IPS-18a (cell line): Measurements from ENCODE around the gene CARD8.
"Not testable (repeated sequence)": the region's sequence is repeated elsewhere in the genome, so short reads cannot be mapped to it uniquely, and the experiment has no call there.

ENCODE experiments used
- H3K27ac ChIP-seq: one replicate; pipeline ENCODE4 v1.5.1; 2013; ENCODE audit warnings: low read length
- H3K27me3 ChIP-seq: one replicate; pipeline ENCODE4 v1.6.1; 2013; ENCODE audit warnings: mild to moderate bottlenecking, low read length; ENCODE audit not compliant: control insufficient read depth, insufficient read depth
- H3K36me3 ChIP-seq: one replicate; pipeline ENCODE4 v1.6.1; 2013; ENCODE audit warnings: low read depth, low read length; ENCODE audit not compliant: control insufficient read depth
- H3K4me1 ChIP-seq: one replicate; pipeline ENCODE4 v1.6.1; 2013; ENCODE audit warnings: low read depth, low read length; ENCODE audit not compliant: control insufficient read depth
- H3K4me3 ChIP-seq: one replicate; pipeline ENCODE4 v1.5.1; 2013; ENCODE audit warnings: low read length
- H3K9ac ChIP-seq: one replicate; pipeline ENCODE4 v1.6.1; 2013; ENCODE audit warnings: mild to moderate bottlenecking, low read length, moderate library complexity
- H3K9me3 ChIP-seq: one replicate; pipeline ENCODE4 v1.6.1; 2013; ENCODE audit warnings: low read depth, low read length; ENCODE audit not compliant: control insufficient read depth

CARD8 gene

GRCh38 chr19:48290771-48291488 lies 35.2 kb upstream of the CARD8 start:
- Histone ChIP-seq H3K27me3 (no peaks in the 10 kb centered on the region), H3K9ac (peak overlapping the region; percentile 64), H3K4me1 (peaks cover 5% of the 10 kb centered on the region), H3K27ac (peak overlapping the region; percentile 66), H3K36me3 (peaks cover 15% of the 10 kb centered on the region), H3K4me3 (peak overlapping the region; percentile 60), H3K9me3 (no peaks in the 10 kb centered on the region)

GRCh38 chr19:48290401-48290770 lies 34.7 kb upstream of the CARD8 start:
- no peaks in the 10 kb centered on the region for H3K27me3 ChIP-seq
- peaks cover 5% of the 10 kb centered on the region for H3K4me1 ChIP-seq
- H3K4me3 ChIP-seq = peak overlapping the region; percentile 60
- no peak overlapping the region for H3K27ac ChIP-seq
- H3K36me3 ChIP-seq = peaks cover 20% of the 10 kb centered on the region
- H3K9me3 ChIP-seq = no peaks in the 10 kb centered on the region
- peak overlapping the region; percentile 42 for H3K9ac ChIP-seq

GRCh38 chr19:48287748-48288147 lies 32.0 kb upstream of the CARD8 start:
- peaks cover 5% of the 10 kb centered on the region for H3K4me1 ChIP-seq
- H3K9ac ChIP-seq = no peak overlapping the region
- no peak overlapping the region for H3K4me3 ChIP-seq
- peaks cover 44% of the 10 kb centered on the region for H3K36me3 ChIP-seq
- no peak overlapping the region for H3K27ac ChIP-seq
- H3K9me3 ChIP-seq = no peaks in the 10 kb centered on the region
- no peaks in the 10 kb centered on the region for H3K27me3 ChIP-seq

GRCh38 chr19:48284896-48285295 lies 29.2 kb upstream of the CARD8 start:
- no peaks in the 10 kb centered on the region for H3K4me1 ChIP-seq
- no peaks in the 10 kb centered on the region for H3K9me3 ChIP-seq
- H3K27me3 ChIP-seq = no peaks in the 10 kb centered on the region
- no peak overlapping the region for H3K4me3 ChIP-seq
- H3K36me3 ChIP-seq = peaks cover 60% of the 10 kb centered on the region
- H3K9ac ChIP-seq = no peak overlapping the region
- H3K27ac ChIP-seq = no peak overlapping the region

GRCh38 chr19:48283908-48284307 lies 28.2 kb upstream of the CARD8 start:
- Histone ChIP-seq H3K27ac (no peak overlapping the region), H3K4me3 (no peak overlapping the region), H3K9me3 (no peaks in the 10 kb centered on the region), H3K36me3 (peaks cover 64% of the 10 kb centered on the region), H3K4me1 (no peaks in the 10 kb centered on the region), H3K27me3 (no peaks in the 10 kb centered on the region), H3K9ac (no peak overlapping the region)

GRCh38 chr19:48279747-48280146 lies 24.0 kb upstream of the CARD8 start:
- H3K36me3 ChIP-seq = peaks cover 38% of the 10 kb centered on the region
- no peaks in the 10 kb centered on the region for H3K27me3 ChIP-seq
- no peaks in the 10 kb centered on the region for H3K4me1 ChIP-seq
- no peaks in the 10 kb centered on the region for H3K9me3 ChIP-seq
- H3K9ac ChIP-seq = no peak overlapping the region
- H3K4me3 ChIP-seq = no peak overlapping the region
- H3K27ac ChIP-seq = no peak overlapping the region

- H3K36me3 ChIP-seq = peaks cover 4% of the 10 kb centered on the region
- H3K9me3 ChIP-seq = no peaks in the 10 kb centered on the region
- no peak overlapping the region for H3K4me3 ChIP-seq
- H3K4me1 ChIP-seq = no peaks in the 10 kb centered on the region
- no peak overlapping the region for H3K27ac ChIP-seq
- H3K9ac ChIP-seq = no peak overlapping the region
- H3K27me3 ChIP-seq = no peaks in the 10 kb centered on the region
These were observed 19.2 kb upstream of the CARD8 start for GRCh38 chr19:48274938-48275337.

- Histone ChIP-seq H3K4me1 (no peaks in the 10 kb centered on the region), H3K9me3 (no peaks in the 10 kb centered on the region), H3K9ac (no peak overlapping the region), H3K4me3 (no peak overlapping the region), H3K27ac (no peak overlapping the region), H3K36me3 (no peaks in the 10 kb centered on the region), H3K27me3 (no peaks in the 10 kb centered on the region)
These were observed 18.5 kb upstream of the CARD8 start for GRCh38 chr19:48274173-48274572.

- Histone ChIP-seq H3K9me3 (no peaks in the 10 kb centered on the region), H3K4me1 (no peaks in the 10 kb centered on the region), H3K4me3 (peak overlapping the region; percentile 95), H3K9ac (peak overlapping the region; percentile 98), H3K36me3 (no peaks in the 10 kb centered on the region), H3K27me3 (no peaks in the 10 kb centered on the region), H3K27ac (peak overlapping the region; percentile 98)
These were observed 15.9 kb upstream of the CARD8 start for GRCh38 chr19:48271531-48272151.

GRCh38 chr19:48269617-48270026 lies 13.9 kb upstream of the CARD8 start:
- not testable (repeated sequence) for H3K9me3 ChIP-seq, H3K4me3 ChIP-seq, H3K27me3 ChIP-seq, H3K36me3 ChIP-seq, H3K9ac ChIP-seq, H3K27ac ChIP-seq, H3K4me1 ChIP-seq

- H3K9ac ChIP-seq, H3K27me3 ChIP-seq, H3K4me1 ChIP-seq, H3K27ac ChIP-seq, H3K36me3 ChIP-seq, H3K4me3 ChIP-seq, H3K9me3 ChIP-seq: not testable (repeated sequence)
These were observed 9.6 kb upstream of the CARD8 start for GRCh38 chr19:48265326-48265725.

GRCh38 chr19:48260359-48260714 lies 4.6 kb upstream of the CARD8 start:
- not testable (repeated sequence) for H3K4me3 ChIP-seq, H3K9me3 ChIP-seq, H3K9ac ChIP-seq, H3K36me3 ChIP-seq, H3K4me1 ChIP-seq, H3K27ac ChIP-seq, H3K27me3 ChIP-seq
